Choroid plexus epithelial cell (primary cell): ENCODE results near the gene PDP2.

ENCODE experiments used
- DNase-seq: peaks from one replicate; pipeline ENCODE4 v3.0.0-alpha.2; 2010; ENCODE audit warnings: low read depth
- H3K4me3 ChIP-seq: 2 replicates; pipeline ENCODE4 v1.5.1; 2011; ENCODE audit warnings: low read depth, mild to moderate bottlenecking, control low read depth, low read length, moderate library complexity
- TF ChIP-seq, protein P1 (sequence below): conservative IDR thresholded peaks from 2 replicates; pipeline ENCODE4 v1.5.1; 2011; ENCODE audit warnings: low read depth, mild to moderate bottlenecking, control low read depth, inconsistent platforms, low read length, moderate library complexity

Gene PDP2

DNA sequence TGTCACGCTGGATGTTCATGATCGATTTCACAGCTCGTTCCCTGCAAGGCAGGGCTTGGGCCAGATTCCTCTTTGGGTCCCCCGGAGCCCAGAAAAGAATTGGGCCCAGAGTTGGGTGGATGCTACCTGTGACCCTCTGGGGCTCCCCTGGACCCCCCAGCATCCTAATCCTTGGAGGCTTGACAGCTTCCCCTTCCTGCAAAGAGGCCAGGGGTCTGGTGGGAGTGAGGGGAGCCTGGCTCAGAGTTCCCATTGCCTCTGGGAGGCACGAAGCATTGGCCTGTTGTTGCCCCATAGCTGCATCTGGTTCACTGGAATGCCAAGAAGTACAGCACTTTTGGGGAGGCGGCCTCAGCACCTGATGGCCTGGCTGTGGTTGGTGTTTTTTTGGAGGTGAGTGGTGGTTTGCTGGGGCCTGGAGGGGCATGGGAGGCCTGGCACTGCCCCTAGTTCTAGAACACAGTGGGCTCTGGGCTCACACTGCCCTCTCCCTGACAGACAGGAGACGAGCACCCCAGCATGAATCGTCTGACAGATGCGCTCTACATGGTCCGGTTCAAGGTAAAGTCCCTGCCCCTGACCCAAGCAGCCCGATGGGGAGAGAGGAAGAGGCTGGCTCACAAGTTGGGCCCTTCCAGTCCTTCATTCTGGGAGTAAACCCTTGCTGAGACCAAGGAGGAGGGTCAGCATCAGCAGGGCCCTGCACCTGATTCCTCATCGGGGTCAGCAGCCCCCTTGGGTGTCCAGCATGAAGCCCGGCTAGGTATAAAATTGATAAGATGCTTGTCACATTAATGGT, 28.9 kb upstream of the PDP2 start:
- H3K4me3 ChIP-seq = no peak overlapping the region
- no peak for DNase-seq
- TF ChIP-seq, protein P1, sequence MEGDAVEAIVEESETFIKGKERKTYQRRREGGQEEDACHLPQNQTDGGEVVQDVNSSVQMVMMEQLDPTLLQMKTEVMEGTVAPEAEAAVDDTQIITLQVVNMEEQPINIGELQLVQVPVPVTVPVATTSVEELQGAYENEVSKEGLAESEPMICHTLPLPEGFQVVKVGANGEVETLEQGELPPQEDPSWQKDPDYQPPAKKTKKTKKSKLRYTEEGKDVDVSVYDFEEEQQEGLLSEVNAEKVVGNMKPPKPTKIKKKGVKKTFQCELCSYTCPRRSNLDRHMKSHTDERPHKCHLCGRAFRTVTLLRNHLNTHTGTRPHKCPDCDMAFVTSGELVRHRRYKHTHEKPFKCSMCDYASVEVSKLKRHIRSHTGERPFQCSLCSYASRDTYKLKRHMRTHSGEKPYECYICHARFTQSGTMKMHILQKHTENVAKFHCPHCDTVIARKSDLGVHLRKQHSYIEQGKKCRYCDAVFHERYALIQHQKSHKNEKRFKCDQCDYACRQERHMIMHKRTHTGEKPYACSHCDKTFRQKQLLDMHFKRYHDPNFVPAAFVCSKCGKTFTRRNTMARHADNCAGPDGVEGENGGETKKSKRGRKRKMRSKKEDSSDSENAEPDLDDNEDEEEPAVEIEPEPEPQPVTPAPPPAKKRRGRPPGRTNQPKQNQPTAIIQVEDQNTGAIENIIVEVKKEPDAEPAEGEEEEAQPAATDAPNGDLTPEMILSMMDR = no peak

DNA sequence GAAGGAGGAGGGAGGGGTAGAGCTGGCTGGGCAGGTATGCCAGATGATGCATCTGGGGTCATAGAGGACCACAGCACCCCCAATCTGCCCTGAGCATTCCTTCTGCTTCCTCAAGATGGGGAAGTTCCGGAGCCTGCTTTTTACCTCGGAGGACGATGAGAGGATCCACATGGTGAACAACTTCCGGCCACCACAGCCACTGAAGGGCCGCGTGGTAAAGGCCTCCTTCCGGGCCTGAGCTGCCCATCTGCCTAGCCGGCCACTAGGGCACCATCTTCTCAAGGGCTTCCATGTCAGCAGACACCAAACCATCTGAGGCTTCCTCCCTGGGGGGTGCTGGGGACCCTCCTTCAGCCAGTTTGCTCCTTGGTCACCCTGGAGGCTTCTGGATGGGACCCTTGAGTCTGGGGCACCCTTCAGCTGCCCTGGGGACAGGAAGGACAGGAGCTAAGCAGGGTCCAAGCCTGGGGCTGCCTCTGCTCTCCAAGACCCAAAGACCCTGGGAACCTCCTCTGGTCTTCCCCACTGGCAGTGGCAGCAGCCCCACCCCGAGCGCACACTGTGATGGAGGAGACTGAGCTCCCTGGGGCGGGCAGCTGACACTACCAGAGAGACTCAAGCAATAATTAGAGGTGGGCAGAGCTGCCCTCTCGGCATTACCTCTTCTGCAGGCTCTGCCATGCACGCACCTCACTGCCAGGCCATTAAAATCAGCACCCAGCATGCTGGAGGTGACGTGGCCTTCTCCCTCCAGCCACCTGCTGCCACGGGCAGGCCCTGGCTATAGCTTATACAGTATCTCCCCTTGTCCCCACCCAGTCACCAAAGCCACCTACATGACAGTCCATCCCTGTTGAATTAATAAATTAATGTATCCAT, 26.8 kb upstream of the PDP2 start:
- TF ChIP-seq, protein P1 = no peak
- H3K4me3 ChIP-seq = no peak overlapping the region
- DNase-seq = no peak

DNA sequence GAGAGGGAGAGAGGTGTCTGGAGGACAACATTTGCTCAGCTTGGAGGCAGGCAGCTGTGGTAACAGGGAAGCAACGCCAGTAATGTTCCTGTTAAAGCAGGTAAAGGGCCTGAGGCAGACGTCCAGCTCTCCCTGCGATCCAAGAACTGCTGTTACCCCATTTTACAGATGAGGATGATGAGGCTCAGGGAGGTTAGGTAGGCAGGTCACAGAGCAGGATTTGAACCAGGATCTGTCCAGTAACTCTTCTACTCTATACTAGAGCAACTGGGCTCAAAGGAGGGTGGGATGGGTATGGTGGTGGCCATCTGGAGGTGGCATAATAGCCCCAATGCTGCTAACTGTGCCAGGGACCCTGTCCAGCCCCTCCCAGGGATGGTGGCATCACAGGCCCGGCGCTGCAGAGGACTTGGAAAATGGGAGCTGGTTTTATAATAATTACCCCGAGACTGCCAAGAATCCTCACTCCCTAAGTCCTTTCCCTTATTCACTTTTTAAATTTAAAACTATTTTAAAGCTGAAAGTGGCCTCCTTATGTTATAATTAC, 24.1 kb upstream of the PDP2 start:
- no peak for DNase-seq
- no peak overlapping the region for H3K4me3 ChIP-seq
- TF ChIP-seq, protein P1 = no peak

DNA sequence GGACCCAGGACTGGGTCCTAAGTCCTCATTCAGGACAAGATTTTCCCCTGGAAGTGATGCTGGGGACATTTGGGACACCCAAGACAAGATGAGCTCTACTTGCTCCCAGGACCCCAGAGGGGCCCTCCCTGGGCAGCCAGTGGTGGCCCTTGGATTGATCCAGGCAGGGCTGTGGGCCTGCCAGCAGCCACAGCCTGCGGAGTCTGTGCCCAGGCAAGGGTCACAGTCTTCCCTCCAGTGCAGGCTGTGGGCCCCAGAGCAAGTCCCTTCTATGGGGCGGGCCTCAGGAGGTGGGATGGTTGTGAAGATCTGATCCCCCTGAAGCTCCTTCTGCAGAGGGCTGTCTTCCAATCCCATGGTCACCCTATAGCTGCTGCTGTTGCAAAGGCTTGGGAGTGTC, 23.5 kb upstream of the PDP2 start:
- no peak overlapping the region for H3K4me3 ChIP-seq
- TF ChIP-seq, protein P1 = no peak
- no peak for DNase-seq

DNA sequence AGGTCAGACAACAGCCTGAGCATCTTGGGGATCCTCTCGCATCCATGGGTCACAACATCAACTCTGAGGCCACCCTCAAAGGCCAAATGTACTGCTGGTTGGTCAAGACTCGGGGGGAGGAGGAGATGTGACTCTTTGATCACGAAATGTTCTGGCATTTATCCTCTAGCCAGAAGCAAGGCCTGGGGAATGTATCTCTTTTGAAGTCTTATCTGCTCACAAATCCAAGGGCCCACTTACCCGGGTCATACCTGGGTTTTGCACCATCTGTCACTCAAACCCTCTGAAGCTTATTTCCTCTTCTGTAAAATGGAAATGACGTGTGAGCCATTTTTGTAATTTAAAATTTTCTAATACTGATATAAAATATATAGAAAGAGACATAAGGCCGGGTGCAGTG, 22.9 kb upstream of the PDP2 start:
- H3K4me3 ChIP-seq = no peak overlapping the region
- DNase-seq = no peak
- TF ChIP-seq, protein P1 = no peak

DNA sequence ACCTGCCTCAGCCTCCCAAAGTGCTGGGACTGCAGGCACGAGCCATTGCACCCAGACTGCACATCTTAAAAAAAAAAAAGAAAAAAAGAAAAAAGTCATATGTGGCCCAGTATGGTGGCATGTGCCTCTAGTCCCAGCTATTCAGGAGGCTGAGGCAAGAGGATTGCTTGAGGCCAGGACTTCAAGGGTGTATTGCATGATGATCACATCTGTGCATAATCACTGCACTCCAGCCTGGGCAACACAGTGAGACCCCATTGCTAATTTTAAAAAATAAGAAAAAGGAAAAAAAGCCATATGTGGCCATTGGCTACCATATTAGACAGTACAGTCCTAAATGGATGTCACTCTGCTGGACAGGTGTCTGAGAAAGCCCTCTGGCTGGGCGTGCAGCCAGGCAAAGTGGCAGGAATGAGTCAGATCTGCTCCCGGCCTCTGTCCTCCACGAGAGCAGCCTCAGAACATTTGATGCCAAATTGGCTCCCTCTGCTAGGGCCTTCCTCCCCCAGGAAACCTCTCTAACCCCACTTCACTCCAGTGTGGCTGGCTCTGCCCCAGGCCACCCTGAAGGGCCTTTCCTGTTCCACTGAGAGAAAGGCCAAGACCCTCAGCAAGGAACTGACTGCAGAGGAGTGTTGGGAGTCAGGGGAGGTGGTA, 21.4 kb upstream of the PDP2 start:
- H3K4me3 ChIP-seq = no peak overlapping the region
- no peak for DNase-seq
- TF ChIP-seq, protein P1 = no peak
